Measurements from ENCODE around the gene ZNF35. TPM values are rescaled to one million over a fixed set of nuclear protein-coding genes. Genes with fewer than 3 reads are reported as not detected.

The ZNF35 gene
- total RNA-seq, 1 donor from 2014 or later: 14.4 TPM

GRCh38 chr3:44685128-44685800 is 36.7 kb downstream of the ZNF35 start:
- DNase-seq (ENCODE audit: low read depth, low spot score): peak; percentile 19

- no peak for DNase-seq (ENCODE audit: low read depth, low spot score)
These were observed 39.4 kb downstream of the ZNF35 start for GRCh38 chr3:44687898-44688297.

Other genes with a start within 250 kb of the ZNF35 start
- gene ZNF445, start 171.1 kb upstream of the ZNF35 start, total RNA-seq: 7.6 and 12.0 TPM in 2 replicates
- 0.92 and 1.2 TPM in 2 replicates for gene ZKSCAN7, start 93.5 kb upstream of the ZNF35 start, total RNA-seq
- 0.59 and 2.4 TPM in 2 replicates for gene ZNF660, start 63.8 kb upstream of the ZNF35 start, total RNA-seq
- 9.4 and 9.8 TPM in 2 replicates for gene ZNF197, start 23.7 kb upstream of the ZNF35 start, total RNA-seq
- 3.6 and 3.7 TPM in 2 replicates for gene ZNF502, start 63.9 kb downstream of the ZNF35 start, total RNA-seq
- 3.6 and 6.7 TPM in 2 replicates for gene ZNF501, start 80.9 kb downstream of the ZNF35 start, total RNA-seq
- gene KIAA1143, start 112.9 kb downstream of the ZNF35 start, total RNA-seq: 17.8 and 18.7 TPM in 2 replicates
- gene KIF15, start 113.1 kb downstream of the ZNF35 start, total RNA-seq: 11.5 and 19.8 TPM in 2 replicates
- gene TMEM42, start 213.2 kb downstream of the ZNF35 start, total RNA-seq: 10.2 and 11.3 TPM in 2 replicates
- gene TGM4, start 225.9 kb downstream of the ZNF35 start, total RNA-seq: 0.14 and 0.26 TPM in 2 replicates

All from pulmonary artery endothelial cell (primary cell).